HCT116 (cell line): ENCODE measurements around the gene PXMP2.

ENCODE experiments used
- CTCF ChIP-seq, 3 experiments: fragments of 200-600 bp in 1 of 3; sonication (generic) in 1 of 3; IDR thresholded peaks in 2 of 3; conservative IDR thresholded peaks in 1 of 3; 2 replicates each; pipeline ENCODE4 v1.5.1; 2012 to 2017; ENCODE audit warnings: low read depth in 2 of 3, low read length in 2 of 3, antibody characterized with exemption in 1 of 3, borderline replicate concordance in 1 of 3, control low read depth in 1 of 3, mild to moderate bottlenecking in 1 of 3, mixed read lengths in 1 of 3, mixed run types in 1 of 3, moderate library complexity in 1 of 3; ENCODE audit not compliant: insufficient read depth in 1 of 3
- ELF1 ChIP-seq: IDR thresholded peaks from 2 replicates; pipeline ENCODE4 v1.6.1; 2012; ENCODE audit warnings: low read depth, borderline replicate concordance
- EZH2 ChIP-seq: fragments of 200-600 bp; sonication (generic); IDR thresholded peaks from 2 replicates; pipeline ENCODE4 v1.6.1; 2017; ENCODE audit warnings: antibody characterized with exemption, mixed run types
- EZH2phosphoT487 ChIP-seq: fragments of 200-600 bp; IDR thresholded peaks from 2 replicates; pipeline ENCODE4 v1.6.1; 2018; ENCODE audit warnings: antibody characterized with exemption, borderline replicate concordance
- POLR2A ChIP-seq: IDR thresholded peaks from 2 replicates; pipeline ENCODE4 v1.7.0; 2011; ENCODE audit warnings: borderline replicate concordance; ENCODE audit not compliant: insufficient read depth, insufficient read length; ENCODE audit errors: extremely low read depth
- POLR2AphosphoS5 ChIP-seq: IDR thresholded peaks from 2 replicates; pipeline ENCODE4 v1.6.1; 2011; ENCODE audit warnings: mild to moderate bottlenecking, low read depth, low read length, moderate library complexity
- RAD21 ChIP-seq: IDR thresholded peaks from 2 replicates; pipeline ENCODE4 v1.6.1; 2012; ENCODE audit warnings: low read depth, mild to moderate bottlenecking
- REST ChIP-seq: IDR thresholded peaks from 2 replicates; pipeline ENCODE4 v1.6.1; 2012; ENCODE audit warnings: low read depth
- SP1 ChIP-seq: IDR thresholded peaks from 2 replicates; pipeline ENCODE4 v1.6.1; 2012; ENCODE audit warnings: low read depth
- SRF ChIP-seq: IDR thresholded peaks from 2 replicates; pipeline ENCODE4 v1.6.1; 2012; ENCODE audit warnings: low read depth
- TCF7L2 ChIP-seq: IDR thresholded peaks from 2 replicates; pipeline ENCODE4 v1.7.0; 2011; ENCODE audit warnings: borderline replicate concordance, inconsistent platforms; ENCODE audit not compliant: insufficient read depth, insufficient read length; ENCODE audit errors: extremely low read depth
- TF ChIP-seq, protein P1 (sequence below): IDR thresholded peaks from 2 replicates; pipeline ENCODE4 v1.6.1; 2012

DNA sequence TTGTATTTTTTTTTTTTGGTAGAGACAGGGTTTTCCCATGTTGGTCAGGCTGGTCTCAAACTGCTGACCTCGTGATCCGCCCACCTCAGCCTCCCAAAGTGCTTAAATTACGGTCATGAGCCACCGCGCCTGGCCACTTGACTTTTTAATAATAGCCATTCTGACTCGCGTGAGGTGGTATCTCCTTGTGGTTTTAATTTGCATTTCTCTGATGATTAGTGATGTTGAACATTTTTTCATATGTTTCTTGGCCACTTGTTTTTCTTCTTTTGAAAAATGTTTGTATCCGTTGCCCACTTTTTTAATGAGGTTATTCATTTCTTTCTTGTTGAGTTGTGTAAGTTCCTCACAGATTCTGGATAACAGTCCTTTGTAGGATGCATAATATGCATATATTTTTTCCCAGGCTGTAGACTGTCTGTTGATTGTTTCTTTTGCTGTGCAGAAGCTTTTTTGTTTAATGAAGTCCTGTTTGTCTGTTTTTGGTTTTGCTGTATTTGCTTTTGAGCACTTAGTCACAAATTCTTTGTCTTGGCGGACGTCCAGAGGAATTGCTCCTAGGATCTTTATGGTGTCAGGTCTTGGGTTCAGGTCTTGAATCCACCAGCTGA, 12.9 kb downstream of the PXMP2 start:
- TF ChIP-seq CTCF (IDR thresholded peaks at IDR 0.05 in 2 of 3, conservative IDR thresholded peaks at IDR 0.05 in 1 of 3; ENCODE audit: borderline replicate concordance in 1 of 3, insufficient read depth in 1 of 3, low read depth in 2 of 3, low read length in 2 of 3) (no peak), POLR2A (no peak), POLR2AphosphoS5 (no peak), SRF (no peak), ELF1 (no peak), SP1 (no peak), EZH2 (no peak), RAD21 (no peak), EZH2phosphoT487 (no peak), REST (no peak), TCF7L2 (no peak)
- TF ChIP-seq, protein P1, sequence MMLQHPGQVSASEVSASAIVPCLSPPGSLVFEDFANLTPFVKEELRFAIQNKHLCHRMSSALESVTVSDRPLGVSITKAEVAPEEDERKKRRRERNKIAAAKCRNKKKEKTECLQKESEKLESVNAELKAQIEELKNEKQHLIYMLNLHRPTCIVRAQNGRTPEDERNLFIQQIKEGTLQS = no peak
